Measurements from ENCODE around the gene NHLRC4.

Gene NHLRC4

GRCh38 chr16:530111-530817 is 36.5 kb upstream of the NHLRC4 start:
- DNase-seq (ENCODE audit: low read depth in 2 of 2, low spot score in 1 of 2): no peak

GRCh38 chr16:531494-532125 is 35.2 kb upstream of the NHLRC4 start:
- DNase-seq (ENCODE audit: low read depth in 2 of 2, low spot score in 1 of 2): no peak

GRCh38 chr16:533391-534123 is 33.2 kb upstream of the NHLRC4 start:
- no peak for DNase-seq (ENCODE audit: low read depth in 2 of 2, low spot score in 1 of 2)

- no peak for DNase-seq (ENCODE audit: low read depth in 2 of 2, low spot score in 1 of 2)
These were observed 32.7 kb upstream of the NHLRC4 start for GRCh38 chr16:534135-534534.

- DNase-seq (ENCODE audit: low read depth in 2 of 2, low spot score in 1 of 2): no peak
These were observed 31.9 kb upstream of the NHLRC4 start for GRCh38 chr16:534856-535445.

GRCh38 chr16:535446-536405 is 31.1 kb upstream of the NHLRC4 start:
- DNase-seq (ENCODE audit: low read depth in 2 of 2, low spot score in 1 of 2): no peak

- DNase-seq (ENCODE audit: low read depth in 2 of 2, low spot score in 1 of 2): no peak
These were observed 30.1 kb upstream of the NHLRC4 start for GRCh38 chr16:536746-537145.

- no peak for DNase-seq (ENCODE audit: low read depth in 2 of 2, low spot score in 1 of 2)
These were observed 29.1 kb upstream of the NHLRC4 start for GRCh38 chr16:537415-538335.

GRCh38 chr16:539901-540530 is 26.8 kb upstream of the NHLRC4 start:
- no peak for DNase-seq (ENCODE audit: low read depth in 2 of 2, low spot score in 1 of 2)

- no peak for DNase-seq (ENCODE audit: low read depth in 2 of 2, low spot score in 1 of 2)
These were observed 26.0 kb upstream of the NHLRC4 start for GRCh38 chr16:540645-541340.

GRCh38 chr16:543301-544164 is 23.3 kb upstream of the NHLRC4 start:
- no peak for DNase-seq (ENCODE audit: low read depth in 2 of 2, low spot score in 1 of 2)

- no peak for DNase-seq (ENCODE audit: low read depth in 2 of 2, low spot score in 1 of 2)
These were observed 22.3 kb upstream of the NHLRC4 start for GRCh38 chr16:544517-544916.

GRCh38 chr16:546909-547770 is 19.7 kb upstream of the NHLRC4 start:
- DNase-seq (ENCODE audit: low read depth in 2 of 2, low spot score in 1 of 2): no peak

- DNase-seq (ENCODE audit: low read depth in 2 of 2, low spot score in 1 of 2): no peak
These were observed 18.2 kb upstream of the NHLRC4 start for GRCh38 chr16:548586-548985.

- no peak for DNase-seq (ENCODE audit: low read depth in 2 of 2, low spot score in 1 of 2)
These were observed 17.1 kb upstream of the NHLRC4 start for GRCh38 chr16:549544-550263.

- no peak for DNase-seq (ENCODE audit: low read depth in 2 of 2, low spot score in 1 of 2)
These were observed 15.6 kb upstream of the NHLRC4 start for GRCh38 chr16:551210-551609.

All from stimulated activated CD8-positive, alpha-beta memory T cell treated with anti-CD3 and anti-CD28 coated beads, Interleukin-4, amount 100 ng/mL, for 4 hours (primary cell).